ENCODE measurements around the gene RALGAPB.

GRCh38 chr20:38603286-38603685 is 130.6 kb downstream of the RALGAPB start:
- TF ChIP-seq, protein P1, sequence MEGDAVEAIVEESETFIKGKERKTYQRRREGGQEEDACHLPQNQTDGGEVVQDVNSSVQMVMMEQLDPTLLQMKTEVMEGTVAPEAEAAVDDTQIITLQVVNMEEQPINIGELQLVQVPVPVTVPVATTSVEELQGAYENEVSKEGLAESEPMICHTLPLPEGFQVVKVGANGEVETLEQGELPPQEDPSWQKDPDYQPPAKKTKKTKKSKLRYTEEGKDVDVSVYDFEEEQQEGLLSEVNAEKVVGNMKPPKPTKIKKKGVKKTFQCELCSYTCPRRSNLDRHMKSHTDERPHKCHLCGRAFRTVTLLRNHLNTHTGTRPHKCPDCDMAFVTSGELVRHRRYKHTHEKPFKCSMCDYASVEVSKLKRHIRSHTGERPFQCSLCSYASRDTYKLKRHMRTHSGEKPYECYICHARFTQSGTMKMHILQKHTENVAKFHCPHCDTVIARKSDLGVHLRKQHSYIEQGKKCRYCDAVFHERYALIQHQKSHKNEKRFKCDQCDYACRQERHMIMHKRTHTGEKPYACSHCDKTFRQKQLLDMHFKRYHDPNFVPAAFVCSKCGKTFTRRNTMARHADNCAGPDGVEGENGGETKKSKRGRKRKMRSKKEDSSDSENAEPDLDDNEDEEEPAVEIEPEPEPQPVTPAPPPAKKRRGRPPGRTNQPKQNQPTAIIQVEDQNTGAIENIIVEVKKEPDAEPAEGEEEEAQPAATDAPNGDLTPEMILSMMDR (IDR thresholded peaks at IDR 0.05) = no peak
- TF ChIP-seq POLR2A (IDR thresholded peaks at IDR 0.05) (no peak), POLR2AphosphoS5 (IDR thresholded peaks at IDR 0.05) (no peak)

Data from suprapubic skin (tissue), 4 donors.